Measurements from ENCODE around the gene FAM184A. TPM values are rescaled to one million over a fixed set of nuclear protein-coding genes. Genes with fewer than 3 reads are reported as not detected.

FAM184A gene
- total RNA-seq, 1 experiment from 2014 or later = 13.3 TPM

- TF ChIP-seq PREB (CRISPR knock-in tag; IDR thresholded peaks at IDR 0.05; ENCODE audit: borderline replicate concordance) (no peak), ZNF219 (CRISPR knock-in tag; IDR thresholded peaks at IDR 0.05; ENCODE audit: borderline replicate concordance) (no peak), TCF7 (CRISPR knock-in tag; IDR thresholded peaks at IDR 0.05; ENCODE audit: low read depth) (peak; percentile 80; the same call in 1 of the 2 replicates), SMAD3 (CRISPR knock-in tag; IDR thresholded peaks at IDR 0.05; ENCODE audit: borderline replicate concordance) (no peak), USF2 (CRISPR knock-in tag; IDR thresholded peaks at IDR 0.05) (peak; percentile 64), NFE2L1 (CRISPR knock-in tag; IDR thresholded peaks at IDR 0.05) (no peak), ZNF532 (CRISPR knock-in tag; IDR thresholded peaks at IDR 0.05; ENCODE audit: borderline replicate concordance) (no peak), MYBL2 (CRISPR knock-in tag; IDR thresholded peaks at IDR 0.05) (peak; percentile 58; the same call in 1 of the 2 replicates), RELA (CRISPR knock-in tag; IDR thresholded peaks at IDR 0.05; ENCODE audit: borderline replicate concordance) (0 out of 2 replicates have a peak, but pooled peaks have one; percentile 52), ZBTB21 (CRISPR knock-in tag; IDR thresholded peaks at IDR 0.05; ENCODE audit: borderline replicate concordance) (no peak), OVOL2 (CRISPR knock-in tag; IDR thresholded peaks at IDR 0.05; ENCODE audit: borderline replicate concordance) (no peak), ZNF396 (CRISPR knock-in tag; IDR thresholded peaks at IDR 0.05; ENCODE audit: borderline replicate concordance) (no peak), ETV6 (CRISPR knock-in tag; IDR thresholded peaks at IDR 0.05) (peak; percentile 90; the same call in 1 of the 2 replicates), ZNF423 (CRISPR knock-in tag; IDR thresholded peaks at IDR 0.05) (no peak), NR3C1 (CRISPR knock-in tag; conservative IDR thresholded peaks at IDR 0.05; ENCODE audit: low read depth) (no peak), TEAD4 (CRISPR knock-in tag; IDR thresholded peaks at IDR 0.05) (no peak), E2F5 (CRISPR knock-in tag; IDR thresholded peaks at IDR 0.05) (peak; percentile 74; the same call in 1 of the 2 replicates), ZNF263 (CRISPR knock-in tag; IDR thresholded peaks at IDR 0.05; ENCODE audit: low read depth) (no peak), FOXP4 (CRISPR knock-in tag; IDR thresholded peaks at IDR 0.05) (peak; percentile 79), AFF4 (CRISPR knock-in tag; IDR thresholded peaks at IDR 0.05; ENCODE audit: borderline replicate concordance) (no peak), RORB (CRISPR knock-in tag; IDR thresholded peaks at IDR 0.05) (no peak)
These were observed 143.8 kb downstream of the FAM184A start, which contains the start of gene MCM9 (continued) for GRCh38 chr6:118934461-118935330.

Data from WTC11 (cell line).